NB4 (cell line): ENCODE data around the gene TNS1.

Experiments used
- DNase-seq: peaks from one replicate; pipeline ENCODE4 v3.0.0; 2010; ENCODE audit warnings: low read depth
- H3K4me3 ChIP-seq: one replicate; pipeline ENCODE4 v1.5.1; 2011; ENCODE audit warnings: mild to moderate bottlenecking, low read depth, low read length, moderate library complexity
- MYC ChIP-seq: IDR thresholded peaks from 2 replicates; pipeline ENCODE4 v1.6.1; 2011; ENCODE audit warnings: low read depth, low read length
- POLR2A ChIP-seq: IDR thresholded peaks from 2 replicates; pipeline ENCODE4 v1.6.1; 2011; ENCODE audit warnings: mild to moderate bottlenecking; ENCODE audit not compliant: insufficient read length; ENCODE audit errors: extremely low read depth
- TF ChIP-seq, protein P1 (sequence below): IDR thresholded peaks from 2 replicates; pipeline ENCODE4 v1.6.1; 2011; ENCODE audit warnings: low read depth, low read length
- TF ChIP-seq, protein P2 (sequence below): IDR thresholded peaks from one replicate; pipeline ENCODE4 v1.5.1; 2012; ENCODE audit warnings: low read depth, low read length

TNS1 gene

DNA sequence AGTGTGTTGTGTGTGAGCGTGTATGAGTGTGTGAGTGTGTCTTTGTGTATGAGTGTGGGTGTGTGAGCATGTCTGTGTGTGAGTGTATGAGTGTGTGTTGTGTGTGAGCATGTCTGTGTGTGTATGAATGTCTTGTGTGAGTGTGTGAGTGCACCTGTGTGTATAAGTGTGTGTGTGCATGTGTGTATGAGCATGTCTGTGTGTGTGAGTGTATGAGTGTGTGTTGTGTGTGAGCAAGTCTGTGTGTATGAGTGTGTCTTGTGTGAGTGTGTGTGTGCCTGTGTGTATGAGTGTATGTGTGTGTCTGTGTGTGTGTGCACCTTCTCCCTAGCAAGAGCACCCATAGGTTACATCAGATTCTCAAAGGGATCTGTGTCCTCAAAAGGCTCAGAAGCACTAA is 28.5 kb upstream of the TNS1 start:
- TF ChIP-seq, protein P1, sequence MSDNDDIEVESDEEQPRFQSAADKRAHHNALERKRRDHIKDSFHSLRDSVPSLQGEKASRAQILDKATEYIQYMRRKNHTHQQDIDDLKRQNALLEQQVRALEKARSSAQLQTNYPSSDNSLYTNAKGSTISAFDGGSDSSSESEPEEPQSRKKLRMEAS, result no peak
- TF ChIP-seq MYC, result no peak
- no peak for TF ChIP-seq POLR2A
- TF ChIP-seq, protein P2, sequence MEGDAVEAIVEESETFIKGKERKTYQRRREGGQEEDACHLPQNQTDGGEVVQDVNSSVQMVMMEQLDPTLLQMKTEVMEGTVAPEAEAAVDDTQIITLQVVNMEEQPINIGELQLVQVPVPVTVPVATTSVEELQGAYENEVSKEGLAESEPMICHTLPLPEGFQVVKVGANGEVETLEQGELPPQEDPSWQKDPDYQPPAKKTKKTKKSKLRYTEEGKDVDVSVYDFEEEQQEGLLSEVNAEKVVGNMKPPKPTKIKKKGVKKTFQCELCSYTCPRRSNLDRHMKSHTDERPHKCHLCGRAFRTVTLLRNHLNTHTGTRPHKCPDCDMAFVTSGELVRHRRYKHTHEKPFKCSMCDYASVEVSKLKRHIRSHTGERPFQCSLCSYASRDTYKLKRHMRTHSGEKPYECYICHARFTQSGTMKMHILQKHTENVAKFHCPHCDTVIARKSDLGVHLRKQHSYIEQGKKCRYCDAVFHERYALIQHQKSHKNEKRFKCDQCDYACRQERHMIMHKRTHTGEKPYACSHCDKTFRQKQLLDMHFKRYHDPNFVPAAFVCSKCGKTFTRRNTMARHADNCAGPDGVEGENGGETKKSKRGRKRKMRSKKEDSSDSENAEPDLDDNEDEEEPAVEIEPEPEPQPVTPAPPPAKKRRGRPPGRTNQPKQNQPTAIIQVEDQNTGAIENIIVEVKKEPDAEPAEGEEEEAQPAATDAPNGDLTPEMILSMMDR, result no peak
- DNase-seq, result no peak
- no peak overlapping the region for H3K4me3 ChIP-seq

DNA sequence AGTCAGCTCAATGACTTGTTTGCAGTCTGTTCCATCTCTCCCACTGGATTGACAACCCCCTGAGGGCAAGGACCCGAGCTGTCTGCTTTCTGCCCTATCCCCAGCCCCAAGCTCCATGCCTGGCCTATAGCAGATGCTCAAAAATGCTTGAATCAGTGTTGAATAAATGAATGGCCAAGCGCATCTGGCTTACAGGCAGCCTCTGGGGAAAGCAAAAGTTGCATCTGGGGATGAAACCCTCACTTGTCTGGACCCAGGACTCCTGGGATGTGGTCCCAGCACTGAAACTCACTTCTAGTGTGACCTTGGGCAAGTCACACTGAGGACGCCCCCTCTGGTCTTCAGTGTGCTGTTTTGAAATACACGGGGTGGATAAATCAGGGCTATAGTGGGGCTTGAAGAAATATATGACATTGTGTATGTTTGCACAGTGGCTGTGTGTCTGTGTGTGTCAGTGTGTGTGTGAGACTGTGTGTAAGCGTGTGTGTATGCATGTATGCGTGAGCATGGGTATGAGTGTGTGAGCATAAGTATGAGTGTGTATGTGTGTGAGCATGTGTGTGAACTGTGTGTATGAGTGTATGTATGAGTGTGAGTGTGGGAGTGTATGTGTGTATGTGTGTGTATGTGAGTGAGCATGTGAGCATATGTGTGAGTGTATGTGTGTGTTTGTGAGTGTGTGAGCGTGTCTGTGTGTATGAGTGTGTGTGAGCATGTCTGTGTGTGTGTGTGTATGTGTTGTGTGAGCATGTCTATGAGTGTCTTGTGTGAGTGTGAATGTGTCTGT is 27.8 kb upstream of the TNS1 start:
- no peak for DNase-seq
- TF ChIP-seq, protein P2, result no peak
- TF ChIP-seq, protein P1, result no peak
- TF ChIP-seq MYC, result no peak
- no peak for TF ChIP-seq POLR2A
- H3K4me3 ChIP-seq, result no peak overlapping the region

DNA sequence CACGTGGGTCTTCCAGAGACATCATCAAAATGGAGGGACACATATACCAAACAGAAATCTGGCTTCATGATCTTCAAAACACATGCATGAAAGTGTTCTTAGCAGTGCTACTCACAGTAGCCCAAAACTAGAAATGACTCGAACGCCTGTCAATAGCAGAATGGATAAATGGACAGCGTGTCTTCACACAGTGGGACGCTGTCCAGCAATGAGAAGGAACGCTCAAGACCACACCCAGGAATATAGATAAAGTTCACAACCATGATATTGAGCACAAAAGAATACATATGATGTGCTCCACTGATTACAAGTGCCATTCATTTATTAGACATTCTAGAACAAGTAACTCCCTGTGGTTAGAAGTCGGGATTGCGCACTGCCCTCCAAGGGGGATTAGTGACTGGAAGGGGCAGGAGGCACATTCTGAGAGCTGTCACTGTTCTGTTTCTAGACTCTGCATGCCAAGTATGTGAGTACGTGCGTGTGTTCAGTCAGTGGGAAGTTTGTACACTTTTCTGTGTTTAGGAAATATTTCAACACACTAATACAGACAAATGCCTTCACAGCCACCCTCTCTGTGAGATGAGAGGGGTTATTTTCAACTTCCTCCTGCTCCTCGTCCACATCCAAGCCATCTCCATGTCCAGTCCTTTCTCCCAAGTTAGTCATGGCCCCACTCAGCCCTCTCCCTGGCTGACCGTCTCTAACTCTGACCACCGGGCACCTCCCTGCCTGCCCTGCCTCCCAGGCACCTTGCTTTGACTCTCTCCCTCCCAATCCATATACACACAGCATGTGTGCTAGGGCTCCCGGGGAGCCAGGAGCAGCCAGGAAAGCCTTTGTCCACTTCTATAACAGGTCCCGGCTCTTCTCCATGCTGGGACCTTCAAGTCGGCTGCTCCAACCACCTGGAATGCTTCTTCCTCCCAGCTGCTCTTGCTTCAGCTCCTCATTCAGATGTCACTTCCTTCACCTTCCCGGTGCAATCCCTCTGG is 26.9 kb upstream of the TNS1 start:
- H3K4me3 ChIP-seq, result no peak overlapping the region
- TF ChIP-seq, protein P1, result no peak
- TF ChIP-seq POLR2A, result no peak
- TF ChIP-seq MYC, result no peak
- TF ChIP-seq, protein P2, result no peak
- no peak for DNase-seq

DNA sequence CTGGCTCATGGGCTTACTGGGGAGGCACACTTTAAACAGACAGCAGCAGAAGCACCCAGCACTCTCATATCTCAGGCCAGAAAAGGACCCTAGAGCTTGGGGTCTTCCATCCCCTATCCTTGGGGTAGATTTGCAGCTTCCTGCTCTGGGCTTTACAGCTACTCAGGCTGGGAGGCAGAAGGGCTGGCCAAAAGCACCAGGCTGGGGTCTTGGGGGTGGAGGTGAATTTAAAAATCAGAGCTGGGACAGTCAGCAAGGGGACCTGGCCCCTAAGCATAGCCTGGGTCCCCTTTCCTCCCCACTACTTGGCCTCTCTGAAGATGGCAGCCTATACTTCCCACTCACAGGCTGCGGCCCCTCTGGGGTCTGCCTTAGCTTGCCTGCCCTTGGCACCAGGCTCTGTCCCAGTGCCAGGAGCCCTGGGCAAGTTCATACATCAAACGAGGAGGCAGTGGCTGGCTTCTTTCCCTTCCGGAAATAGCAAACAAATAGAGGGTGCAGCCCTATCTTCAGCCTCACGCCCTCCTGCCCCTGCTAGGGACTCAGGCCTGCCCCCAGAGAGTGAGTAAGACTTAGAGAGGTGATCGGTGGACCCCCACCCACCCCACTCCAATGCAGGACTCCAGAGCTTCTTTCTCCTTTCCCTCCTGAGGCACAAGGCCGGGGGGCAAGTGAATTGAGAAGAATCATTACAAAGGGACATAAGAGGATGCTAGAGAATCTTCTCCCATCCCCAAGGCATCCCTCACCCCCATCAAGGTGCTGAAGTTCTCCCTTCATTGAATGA is 26.0 kb upstream of the TNS1 start:
- TF ChIP-seq, protein P1, result no peak
- no peak for TF ChIP-seq MYC
- TF ChIP-seq, protein P2, result no peak
- no peak for TF ChIP-seq POLR2A
- DNase-seq, result no peak
- no peak overlapping the region for H3K4me3 ChIP-seq

DNA sequence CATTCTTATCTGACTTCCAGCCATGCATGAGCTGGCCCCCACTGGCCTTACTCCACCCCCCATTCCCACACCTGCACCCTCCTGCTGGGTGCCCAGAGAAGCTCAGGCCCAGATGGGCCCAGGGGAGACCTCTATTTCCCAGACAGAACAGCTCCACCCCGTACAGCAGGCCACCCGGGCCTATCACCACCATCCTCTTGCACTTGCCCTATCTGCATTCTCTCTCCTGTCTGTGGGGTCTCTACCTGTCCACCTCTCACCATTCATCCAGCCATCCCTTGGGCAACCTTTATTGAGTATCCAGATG is 25.3 kb upstream of the TNS1 start:
- DNase-seq, result no peak
- H3K4me3 ChIP-seq, result no peak overlapping the region
- TF ChIP-seq MYC, result no peak
- TF ChIP-seq, protein P2, result no peak
- TF ChIP-seq POLR2A, result no peak
- TF ChIP-seq, protein P1, result no peak
